ENCODE data around the gene LRRC46. TPM values are rescaled to one million over a fixed set of nuclear protein-coding genes. Genes with fewer than 3 reads are reported as not detected.

The LRRC46 gene
- total RNA-seq, 2 experiments from 2014 or later = 0.38 to 0.67 TPM

DNA sequence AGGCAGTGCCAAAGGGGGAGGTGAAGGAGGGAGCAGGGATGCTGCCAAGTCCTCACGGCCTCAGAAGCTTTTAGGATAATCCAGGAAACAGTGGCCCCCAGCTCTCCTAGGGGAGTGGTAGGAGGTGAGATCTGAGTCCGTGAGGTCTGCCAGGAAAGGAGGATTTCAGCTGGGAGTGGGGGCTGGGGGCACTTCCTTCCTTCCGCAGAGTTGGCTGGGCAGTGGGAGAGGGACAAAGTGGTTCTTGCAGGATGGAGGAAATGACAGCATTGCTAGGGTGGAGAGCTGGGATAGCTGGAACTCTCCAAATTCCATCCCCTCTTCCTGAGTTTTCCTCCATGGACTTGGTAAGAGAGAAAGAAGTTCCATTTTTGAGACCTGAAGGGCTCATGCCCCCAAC is 24.3 kb downstream of the LRRC46 start:
- no peak for TF ChIP-seq CTCF (IDR thresholded peaks at IDR 0.05)
- H3K27ac Mint-ChIP-seq = no peak overlapping the region
- ATAC-seq (no peak), DNase-seq (no peak)
- H3K4me3 Mint-ChIP-seq = no peak overlapping the region
- peaks cover 53% of the 10 kb centered on the region for H3K27me3 Mint-ChIP-seq
- peaks cover 13% of the 10 kb centered on the region for H3K4me1 Mint-ChIP-seq (ENCODE audit: low read depth)
- H3K36me3 Mint-ChIP-seq (ENCODE audit: low read depth) = no peaks in the 10 kb centered on the region
- no peaks in the 10 kb centered on the region for H3K9me3 Mint-ChIP-seq
- ChIA-PET CTCF (interaction anchor here (0.9 to 4.1 kb wide), 5 partner anchors 9 to 86 kb away, joined by 3 to 24 read pairs (median 3); partner anchors contain the start of genes LRRC46, MRPL10 and PNPO), POLR2A (no interaction called here)
- intact Hi-C loops (cut with micrococcal nuclease) = no loop called here

GRCh38 chr17:47856830-47857229 is 25.4 kb downstream of the LRRC46 start:
- H3K27me3 Mint-ChIP-seq = peaks cover 51% of the 10 kb centered on the region
- ATAC-seq (no peak), DNase-seq (no peak)
- intact Hi-C loops (cut with micrococcal nuclease) = no loop called here
- no peaks in the 10 kb centered on the region for H3K36me3 Mint-ChIP-seq (ENCODE audit: low read depth)
- H3K4me1 Mint-ChIP-seq (ENCODE audit: low read depth) = peaks cover 11% of the 10 kb centered on the region
- H3K4me3 Mint-ChIP-seq = no peak overlapping the region
- H3K9me3 Mint-ChIP-seq = no peaks in the 10 kb centered on the region
- no peak overlapping the region for H3K27ac Mint-ChIP-seq
- POLR2A ChIA-PET = no interaction called here
- TF ChIP-seq CTCF (IDR thresholded peaks at IDR 0.05) = no peak
- CTCF ChIA-PET = interaction anchor here (1.3 to 4.1 kb wide), 2 partner anchors 10 to 33 kb away, joined by 6 to 24 read pairs; no protein-coding TSS in a partner anchor

DNA sequence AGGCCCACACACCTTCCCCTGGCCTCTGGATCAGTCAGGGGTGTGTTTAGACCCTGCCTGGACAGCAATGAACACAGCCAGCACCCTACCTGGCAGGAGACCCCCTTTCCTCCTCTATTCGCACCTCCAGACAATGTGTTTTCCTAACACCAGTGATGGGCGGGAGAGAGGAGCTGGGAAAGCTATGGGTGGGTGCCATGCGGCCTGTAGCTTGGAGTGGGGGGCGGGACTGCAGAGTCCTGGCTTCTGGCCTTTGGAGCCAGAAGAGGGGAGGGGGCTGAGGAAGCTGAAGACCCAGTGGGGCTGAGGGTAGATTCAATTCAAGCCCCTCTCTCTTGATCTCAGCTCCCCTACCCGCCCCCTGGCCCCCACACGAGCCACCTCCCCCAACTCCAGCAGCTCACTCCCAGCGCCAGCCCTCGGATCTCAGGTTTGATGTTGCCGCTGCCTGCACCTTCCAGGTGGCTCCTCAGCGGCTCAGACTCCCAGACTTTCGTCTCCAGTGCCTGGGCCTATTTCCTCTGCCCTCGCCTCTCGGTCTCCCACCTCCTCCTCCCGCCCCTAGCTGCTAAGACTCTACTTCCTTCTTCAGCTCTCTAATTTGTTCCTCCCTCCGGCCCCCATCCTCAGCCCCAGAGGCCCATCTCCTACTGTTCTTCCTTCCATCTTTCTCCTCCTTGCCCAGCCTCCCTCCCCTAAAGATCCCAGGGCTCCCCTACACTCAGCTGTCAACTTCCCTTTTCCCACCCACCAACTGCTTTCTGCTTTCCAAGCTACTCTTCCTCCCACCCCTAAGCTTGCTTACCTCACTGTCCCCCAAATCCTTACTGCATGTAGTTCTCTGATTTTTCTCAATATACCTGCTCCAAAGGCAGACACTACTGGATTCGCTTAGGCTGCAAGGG is 26.3 kb downstream of the LRRC46 start:
- ATAC-seq (no peak), DNase-seq (no peak)
- Mint-ChIP-seq H3K9me3 (no peaks in the 10 kb centered on the region), H3K4me3 (no peak overlapping the region), H3K27ac (no peak overlapping the region), H3K27me3 (peaks cover 42% of the 10 kb centered on the region), H3K36me3 (ENCODE audit: low read depth) (no peaks in the 10 kb centered on the region), H3K4me1 (ENCODE audit: low read depth) (peaks cover 8% of the 10 kb centered on the region)
- CTCF ChIA-PET = interaction anchor here (1.3 to 4.9 kb wide), 3 partner anchors 11 to 32 kb away, joined by 6 to 24 read pairs (median 20); partner anchors contain the start of gene SCRN2
- no peak for TF ChIP-seq CTCF (IDR thresholded peaks at IDR 0.05)
- intact Hi-C loops (cut with micrococcal nuclease) = no loop called here
- POLR2A ChIA-PET = interaction anchor here (0.6 kb wide), 1 partner anchor 14 kb away, joined by 3 read pairs; no protein-coding TSS in a partner anchor

DNA sequence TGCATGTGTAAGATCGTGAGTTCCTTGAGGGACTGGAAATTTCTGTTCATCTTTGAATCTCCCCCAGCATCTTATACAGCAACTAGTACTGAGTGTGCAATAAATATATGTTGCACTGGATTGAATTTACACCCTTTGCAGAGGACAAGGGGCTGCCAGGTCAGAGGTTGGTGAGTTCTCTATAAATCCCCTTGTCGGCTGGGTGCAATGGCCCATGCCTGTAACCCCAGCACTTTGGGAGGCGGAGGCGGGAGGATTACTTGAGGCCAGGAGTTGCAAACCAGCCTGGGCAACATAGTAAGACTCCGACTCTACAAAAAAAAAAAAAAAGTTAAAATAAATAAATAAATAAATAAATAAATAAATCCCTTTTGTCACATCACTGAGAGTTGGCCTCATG is 28.9 kb downstream of the LRRC46 start:
- Mint-ChIP-seq H3K36me3 (ENCODE audit: low read depth) (no peaks in the 10 kb centered on the region), H3K27me3 (peaks cover 20% of the 10 kb centered on the region), H3K27ac (no peak overlapping the region), H3K9me3 (no peaks in the 10 kb centered on the region), H3K4me1 (ENCODE audit: low read depth) (peaks cover 12% of the 10 kb centered on the region), H3K4me3 (no peak overlapping the region)
- ATAC-seq (no peak), DNase-seq (no peak)
- intact Hi-C loops (cut with micrococcal nuclease) = no loop called here
- no peak for TF ChIP-seq CTCF (IDR thresholded peaks at IDR 0.05)
- POLR2A ChIA-PET = interaction anchor here (0.7 to 1.3 kb wide), 4 partner anchors 12 to 31 kb away, joined by 3 to 4 read pairs (median 3); no protein-coding TSS in a partner anchor
- CTCF ChIA-PET = interaction anchor here (2.2 to 4.9 kb wide), 3 partner anchors 13 to 29 kb away, joined by 10 to 20 read pairs (median 11); partner anchors contain the start of gene SCRN2

All from activated CD8-positive, alpha-beta T cell treated with anti-CD3 and anti-CD28 coated beads for 36 hours (primary cell).